CD14-positive monocyte (primary cell): Measurements from ENCODE around the gene GPRC5C. TPM values are rescaled to one million over a fixed set of nuclear protein-coding genes. Genes with fewer than 3 reads are reported as not detected.
A peak's percentile ranks its signal among the peaks of the same experiment; 100 is the strongest.

ENCODE experiments used
- DNase-seq, 3 donors: peaks; one replicate each; pipeline ENCODE4 v3.0.0-alpha.2; 2011 to 2022
- H2AFZ ChIP-seq: 2 replicates; pipeline ENCODE4 v1.6.0; 2012; ENCODE audit warnings: mild to moderate bottlenecking, low read depth, low read length, inconsistent platforms; ENCODE audit not compliant: insufficient read depth, poor library complexity, severe bottlenecking
- H3K27ac ChIP-seq, 2 donors: 1 replicate in 1 of 2; 2 replicates in 1 of 2; pipeline ENCODE4 v1.5.1; 2012 to 2013; ENCODE audit warnings: low read length in 2 of 2, control low read depth in 1 of 2, inconsistent platforms in 1 of 2, low read depth in 1 of 2, mild to moderate bottlenecking in 1 of 2
- H3K27me3 ChIP-seq, 2 donors: one replicate each; pipeline versions ENCODE4 v1.6.0 to v1.6.1; 2011 to 2013; ENCODE audit warnings: low read length in 2 of 2; ENCODE audit not compliant: control insufficient read depth in 2 of 2, insufficient read depth in 2 of 2
- H3K36me3 ChIP-seq, 2 donors: replicated peaks in 1 of 2; 1 replicate in 1 of 2; 2 replicates in 1 of 2; pipeline versions ENCODE4 v1.5.1 to v1.6.1; 2012 to 2013; ENCODE audit warnings: low read length in 2 of 2, control low read depth in 1 of 2, inconsistent platforms in 1 of 2, mild to moderate bottlenecking in 1 of 2; ENCODE audit not compliant: insufficient read depth in 2 of 2, control insufficient read depth in 1 of 2
- H3K4me1 ChIP-seq, 2 donors: 1 replicate in 1 of 2; 2 replicates in 1 of 2; pipeline versions ENCODE4 v1.5.1 to v1.6.1; 2012 to 2013; ENCODE audit warnings: low read length in 2 of 2, control low read depth in 1 of 2, inconsistent platforms in 1 of 2, mild to moderate bottlenecking in 1 of 2, moderate library complexity in 1 of 2; ENCODE audit not compliant: insufficient read depth in 2 of 2, control insufficient read depth in 1 of 2
- H3K4me2 ChIP-seq: replicated peaks from 2 replicates; pipeline ENCODE3; 2012; ENCODE audit warnings: low read length, moderate library complexity, mild to moderate bottlenecking; ENCODE audit not compliant: poor library complexity, severe bottlenecking; ENCODE audit errors: extremely low read depth
- H3K4me3 ChIP-seq, 3 experiments: fragments of 200-600 bp in 1 of 3; sonication (generic) in 1 of 3; replicated peaks in 1 of 3; 1 replicate in 2 of 3; 2 replicates in 1 of 3; pipeline ENCODE4 v1.5.1; 2011 to 2013; ENCODE audit warnings: low read length in 3 of 3, mild to moderate bottlenecking in 3 of 3, control low read depth in 2 of 3, low read depth in 2 of 3, inconsistent platforms in 1 of 3, moderate library complexity in 1 of 3
- H3K79me2 ChIP-seq: 2 replicates; pipeline ENCODE4 v1.6.0; 2012; ENCODE audit warnings: mild to moderate bottlenecking, control low read depth, inconsistent platforms, low read length, moderate library complexity; ENCODE audit not compliant: insufficient read depth
- H3K9ac ChIP-seq: 2 replicates; pipeline ENCODE4 v1.6.0; 2017; ENCODE audit warnings: low read length, mild to moderate bottlenecking; ENCODE audit not compliant: insufficient read depth, poor library complexity, severe bottlenecking
- H3K9me3 ChIP-seq, 2 donors: replicated peaks in 1 of 2; 1 replicate in 1 of 2; 2 replicates in 1 of 2; pipeline versions ENCODE4 v1.5.1 to v1.6.1; 2012 to 2013; ENCODE audit warnings: low read length in 2 of 2, control low read depth in 1 of 2; ENCODE audit not compliant: control insufficient read depth in 1 of 2, insufficient read depth in 1 of 2
- H4K20me1 ChIP-seq: 2 replicates; pipeline ENCODE4 v1.6.0; 2012; ENCODE audit warnings: mild to moderate bottlenecking, low read length, control low read depth, moderate library complexity; ENCODE audit not compliant: insufficient read depth
- H3K27ac Mint-ChIP-seq, 7 donors: one replicate each; pipeline ENCODE4 v1.8.0; 2020; ENCODE audit warnings: mild to moderate bottlenecking in 7 of 7, mixed read lengths in 7 of 7, moderate library complexity in 6 of 7, inconsistent platforms in 2 of 7
- H3K27me3 Mint-ChIP-seq, 3 donors: one replicate each; pipeline ENCODE4 v1.8.0; 2021 to 2022; ENCODE audit warnings: low read depth in 3 of 3, mild to moderate bottlenecking in 3 of 3, mixed read lengths in 3 of 3, moderate library complexity in 3 of 3, inconsistent platforms in 1 of 3
- H3K36me3 Mint-ChIP-seq, 2 donors: one replicate each; pipeline ENCODE4 v1.8.0; 2020; ENCODE audit warnings: mixed read lengths in 2 of 2, inconsistent platforms in 1 of 2, mild to moderate bottlenecking in 1 of 2
- H3K4me1 Mint-ChIP-seq: one replicate; pipeline ENCODE4 v1.8.0; 2020; ENCODE audit warnings: mild to moderate bottlenecking, mixed read lengths
- H3K4me3 Mint-ChIP-seq, 2 donors: one replicate each; pipeline ENCODE4 v1.8.0; 2020; ENCODE audit warnings: mild to moderate bottlenecking in 2 of 2, mixed read lengths in 2 of 2, moderate library complexity in 1 of 2
- H3K9me3 Mint-ChIP-seq, 7 donors: one replicate each; pipeline ENCODE4 v1.8.0; 2020 to 2022; ENCODE audit warnings: mixed read lengths in 7 of 7, mild to moderate bottlenecking in 6 of 7, moderate library complexity in 6 of 7, inconsistent platforms in 2 of 7
- CTCF ChIP-seq: fragments of 200-600 bp; IDR thresholded peaks from one replicate; pipeline ENCODE4 v1.8.0; 2022; ENCODE audit warnings: antibody characterized with exemption, mild to moderate bottlenecking
- WGBS: methylation state at CpG from one replicate; pipeline ENCODE4 v1.1.5; 2013; ENCODE audit warnings: missing lambda C conversion rate; ENCODE audit not compliant: insufficient coverage; 5-methylcytosine and 5-hydroxymethylcytosine counted together
- intact Hi-C, 2 donors: fragments of 100-400 bp; cut with micrococcal nuclease; formaldehyde crosslinking; loops; one replicate each; pipeline versions ENCODE4 v1.15.0 to v1.15.1; 2023
- polyA plus RNA-seq, 3 donors: library from polyadenylated mRNA; depleted of rRNA in 1 of 3; unstranded in 2 of 3; stranded (reverse) in 1 of 3; fragments of 300-500 nt in 2 of 3; fragments of >200 nt in 1 of 3; fragmentation: Illumina TruSeq in 2 of 3; gene quantifications; 1 replicate in 2 of 3; 2 replicates in 1 of 3; pipeline ENCODE4 v1.2.3, GENCODE V29; 2012 to 2021

GPRC5C gene
- polyA plus RNA-seq, 3 donors = 0.47 to 3.3 (median 1.9) TPM

- H3K9ac ChIP-seq = peak overlapping the region; percentile 54
- Mint-ChIP-seq H3K27me3 (peaks cover 73 to 86% (median 73%) of the 10 kb centered on the region in 3 donors), H3K4me1 (peaks cover 18% of the 10 kb centered on the region), H3K36me3 (peaks cover 5 to 8% of the 10 kb centered on the region in 2 donors), H3K4me3 (peak overlapping the region; percentile 62 to 91), H3K9me3 (peaks cover 0 to 23% (median 13%) of the 10 kb centered on the region in 7 donors), H3K27ac (peak overlapping the region in 2 of 7 donors; percentile 23 to 26)
- H3K36me3 ChIP-seq = no peaks in the 10 kb centered on the region
- no peak overlapping the region for H3K27ac ChIP-seq
- TF ChIP-seq CTCF = no peak
- H3K27me3 ChIP-seq = peaks cover 34 to 68% of the 10 kb centered on the region in 2 donors
- H3K79me2 ChIP-seq = no peaks in the 10 kb centered on the region
- peak overlapping the region in 1 of 3 experiments; percentile 70 for H3K4me3 ChIP-seq
- peaks cover 0 to 16% of the 10 kb centered on the region in 2 donors for H3K9me3 ChIP-seq
- WGBS = 12% methylated on average over 13 of the region's 13 CpGs
- H2AFZ ChIP-seq = peak overlapping the region; percentile 59
- no peak for DNase-seq
- peaks cover 21 to 22% of the 10 kb centered on the region in 2 donors for H3K4me1 ChIP-seq
- intact Hi-C loops = no loop called here
- peak overlapping the region; percentile 79 for H3K4me2 ChIP-seq
- H4K20me1 ChIP-seq = no peaks in the 10 kb centered on the region
Observed at GRCh38 chr17:74430385-74430705, 1.5 kb upstream of the GPRC5C start.

GRCh38 chr17:74430706-74431567 is 951 bp upstream of the GPRC5C start:
- peaks cover 21 to 22% of the 10 kb centered on the region in 2 donors for H3K4me1 ChIP-seq
- H3K79me2 ChIP-seq = no peaks in the 10 kb centered on the region
- intact Hi-C loops = no loop called here
- peaks cover 34 to 73% of the 10 kb centered on the region in 2 donors for H3K27me3 ChIP-seq
- no peaks in the 10 kb centered on the region for H4K20me1 ChIP-seq
- peak overlapping the region; percentile 59 for H2AFZ ChIP-seq
- peaks cover 0 to 16% of the 10 kb centered on the region in 2 donors for H3K9me3 ChIP-seq
- H3K36me3 ChIP-seq = no peaks in the 10 kb centered on the region
- H3K9ac ChIP-seq = peak overlapping the region; percentile 54
- Mint-ChIP-seq H3K4me1 (peaks cover 18% of the 10 kb centered on the region), H3K36me3 (peaks cover 5 to 8% of the 10 kb centered on the region in 2 donors), H3K27ac (peak overlapping the region in 1 of 7 donors; percentile 64), H3K27me3 (peaks cover 76 to 89% (median 78%) of the 10 kb centered on the region in 3 donors), H3K4me3 (peak overlapping the region; percentile 78 to 91), H3K9me3 (peaks cover 0 to 23% (median 13%) of the 10 kb centered on the region in 7 donors)
- no peak overlapping the region for H3K27ac ChIP-seq
- TF ChIP-seq CTCF = no peak
- peak; percentile 57 to 89 (median 57) for DNase-seq
- H3K4me3 ChIP-seq = peak overlapping the region in 2 of 3 experiments; percentile 22 to 70
- under 1% methylated on average over 63 of the region's 67 CpGs for WGBS
- peak overlapping the region; percentile 79 for H3K4me2 ChIP-seq
